GM12875 (cell line): ENCODE results near the gene NR6A1.
"Not testable (repeated sequence)": the region's sequence is repeated elsewhere in the genome, so short reads cannot be mapped to it uniquely, and the experiment has no call there.

Source experiments
- H3K4me3 ChIP-seq: one replicate; pipeline ENCODE4 v1.5.1; 2011; ENCODE audit warnings: low read depth, low read length, control low read depth
- TF ChIP-seq, protein P1 (sequence below): IDR thresholded peaks from 2 replicates; pipeline ENCODE4 v1.5.1; 2011; ENCODE audit warnings: low read depth, mild to moderate bottlenecking, control low read depth, inconsistent platforms, low read length, moderate library complexity, borderline replicate concordance; ENCODE audit not compliant: insufficient read depth

Gene NR6A1

DNA sequence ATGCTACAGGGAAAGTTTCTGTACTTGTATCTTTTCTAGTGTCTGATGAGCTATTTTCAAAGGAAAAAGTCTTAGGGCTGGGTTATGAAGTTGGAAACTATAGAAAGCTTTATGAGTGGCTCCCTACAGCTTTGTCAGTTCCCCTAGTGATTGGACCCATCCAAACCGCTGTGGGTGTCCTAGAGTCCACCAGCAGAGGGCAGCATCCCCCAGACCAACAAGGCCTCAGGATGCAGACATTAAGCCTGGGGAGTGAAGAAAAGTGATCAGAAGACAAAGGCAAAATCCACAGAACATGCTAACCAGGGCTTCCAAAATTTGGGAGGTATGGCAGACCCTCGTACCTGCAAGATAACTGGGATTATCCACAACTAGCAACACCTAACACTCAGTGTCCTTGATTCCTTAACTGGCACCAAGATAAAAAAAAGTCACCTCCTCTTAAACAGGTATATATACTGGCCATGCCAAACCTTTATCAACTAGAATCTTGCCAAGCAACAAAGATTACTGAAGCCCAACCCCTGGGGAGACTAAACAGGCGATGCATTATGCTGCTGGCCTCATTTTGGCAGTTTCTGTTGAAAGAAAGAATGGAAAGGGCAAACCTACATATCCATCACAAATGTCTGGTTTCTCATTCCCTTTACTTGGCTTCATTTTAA lies 153.5 kb downstream of the NR6A1 start:
- TF ChIP-seq, protein P1, sequence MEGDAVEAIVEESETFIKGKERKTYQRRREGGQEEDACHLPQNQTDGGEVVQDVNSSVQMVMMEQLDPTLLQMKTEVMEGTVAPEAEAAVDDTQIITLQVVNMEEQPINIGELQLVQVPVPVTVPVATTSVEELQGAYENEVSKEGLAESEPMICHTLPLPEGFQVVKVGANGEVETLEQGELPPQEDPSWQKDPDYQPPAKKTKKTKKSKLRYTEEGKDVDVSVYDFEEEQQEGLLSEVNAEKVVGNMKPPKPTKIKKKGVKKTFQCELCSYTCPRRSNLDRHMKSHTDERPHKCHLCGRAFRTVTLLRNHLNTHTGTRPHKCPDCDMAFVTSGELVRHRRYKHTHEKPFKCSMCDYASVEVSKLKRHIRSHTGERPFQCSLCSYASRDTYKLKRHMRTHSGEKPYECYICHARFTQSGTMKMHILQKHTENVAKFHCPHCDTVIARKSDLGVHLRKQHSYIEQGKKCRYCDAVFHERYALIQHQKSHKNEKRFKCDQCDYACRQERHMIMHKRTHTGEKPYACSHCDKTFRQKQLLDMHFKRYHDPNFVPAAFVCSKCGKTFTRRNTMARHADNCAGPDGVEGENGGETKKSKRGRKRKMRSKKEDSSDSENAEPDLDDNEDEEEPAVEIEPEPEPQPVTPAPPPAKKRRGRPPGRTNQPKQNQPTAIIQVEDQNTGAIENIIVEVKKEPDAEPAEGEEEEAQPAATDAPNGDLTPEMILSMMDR = peak; percentile 81
- no peak overlapping the region for H3K4me3 ChIP-seq

DNA sequence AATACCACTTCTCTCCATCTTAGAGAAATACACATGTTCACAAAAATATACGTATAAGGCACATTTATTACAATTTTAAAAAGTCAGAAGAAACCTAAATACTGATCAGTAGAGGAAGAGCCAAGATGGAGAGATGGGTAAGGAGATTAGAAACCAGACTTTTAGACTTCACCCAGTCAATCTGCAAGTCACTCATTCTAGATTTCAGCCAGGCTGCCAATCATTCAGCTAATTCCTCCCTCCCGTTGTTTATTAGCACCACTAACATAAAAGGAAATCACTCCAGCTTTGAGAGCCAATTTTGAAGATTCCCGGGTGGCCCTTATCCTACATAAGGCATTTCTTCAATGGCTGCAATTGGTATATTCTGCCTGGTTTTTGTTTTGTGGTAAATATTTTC lies 154.2 kb downstream of the NR6A1 start:
- no peak overlapping the region for H3K4me3 ChIP-seq
- TF ChIP-seq, protein P1 = no peak

DNA sequence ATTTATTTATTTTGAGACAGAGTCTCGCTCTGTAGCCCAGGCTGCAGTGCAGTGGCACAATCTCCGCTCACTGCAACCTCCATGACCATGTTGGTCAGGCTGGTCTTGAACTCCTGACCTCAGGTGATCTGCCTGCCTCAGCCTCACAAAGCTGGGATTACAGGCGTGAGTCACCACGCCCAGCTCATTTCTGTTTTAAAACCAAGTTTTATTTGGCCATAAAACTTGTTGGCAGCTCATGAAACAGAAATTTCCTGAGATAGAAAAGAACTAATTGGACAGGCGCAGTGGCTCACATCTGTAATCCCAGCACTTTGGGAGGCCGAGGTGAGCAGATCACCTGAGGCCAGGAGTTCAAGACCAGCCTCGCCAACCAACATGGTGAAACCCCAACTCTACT lies 155.3 kb downstream of the NR6A1 start:
- not testable (repeated sequence) for H3K4me3 ChIP-seq

DNA sequence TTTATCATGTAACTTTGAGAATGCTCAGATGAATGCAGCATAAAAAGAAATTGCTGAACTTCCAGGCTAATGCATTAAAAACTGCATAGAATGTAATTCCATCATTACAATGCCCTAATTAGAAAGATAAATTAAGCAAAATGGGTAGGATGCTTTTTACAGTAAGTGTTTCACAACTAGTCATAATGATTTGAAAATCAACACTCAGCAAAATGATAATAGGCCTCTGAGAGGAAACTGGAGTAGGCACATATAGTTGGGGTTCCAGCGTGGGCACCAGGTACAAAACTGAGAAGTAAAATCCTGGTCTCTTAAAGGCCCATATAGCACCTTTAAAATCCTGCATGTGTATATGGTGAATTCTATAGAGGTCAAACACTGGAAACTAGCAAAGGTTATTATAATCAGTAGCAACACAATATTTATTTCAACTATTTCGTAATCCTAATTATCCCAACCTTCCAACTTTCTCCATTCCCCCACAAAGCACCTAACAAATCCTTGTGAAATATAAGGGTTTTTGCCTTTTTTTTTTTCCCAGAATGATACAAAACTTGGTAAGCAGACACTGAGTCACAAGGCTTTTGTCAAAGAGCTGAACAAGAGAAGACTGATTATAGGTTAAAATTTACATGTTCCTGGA lies 155.9 kb downstream of the NR6A1 start:
- no peak overlapping the region for H3K4me3 ChIP-seq
- TF ChIP-seq, protein P1 = no peak

DNA sequence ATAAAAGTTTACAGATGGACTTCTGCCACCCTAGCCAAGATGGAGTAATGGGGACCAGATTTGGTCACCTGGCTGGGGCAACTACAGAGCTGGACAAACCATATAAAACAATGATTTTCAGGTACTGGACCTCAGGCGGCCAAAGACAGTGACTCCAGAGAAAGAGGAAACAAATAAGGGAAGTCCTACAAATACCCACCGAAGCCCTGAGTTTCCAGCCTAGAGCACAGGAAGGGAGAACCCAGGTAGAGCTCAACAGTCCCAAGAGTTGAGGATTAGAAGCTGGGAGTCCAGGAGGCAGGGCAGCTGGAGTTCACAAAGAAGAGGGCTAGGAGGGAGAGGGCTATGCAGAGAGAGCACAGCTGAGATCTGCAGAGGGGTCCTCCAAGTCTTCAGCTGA lies 157.3 kb downstream of the NR6A1 start:
- TF ChIP-seq, protein P1 = no peak

DNA sequence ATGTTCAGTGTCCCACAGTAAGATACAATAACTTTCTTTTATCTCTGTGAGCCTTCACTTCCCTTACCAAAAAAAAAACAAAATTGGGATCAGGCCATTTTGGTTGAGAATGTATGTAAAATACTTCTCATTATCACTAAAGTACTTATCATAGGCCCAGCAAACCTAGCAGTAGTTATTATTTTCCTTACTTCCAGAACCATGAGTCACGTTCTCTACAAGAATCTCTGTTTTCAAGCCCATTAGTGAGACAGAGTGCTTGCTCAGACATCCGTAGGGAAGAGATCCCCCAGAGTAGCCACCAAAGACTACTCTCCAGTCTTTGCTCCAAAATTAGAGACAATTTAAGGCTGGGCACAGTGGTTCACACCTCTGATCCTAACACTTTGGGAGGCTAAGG lies 160.0 kb downstream of the NR6A1 start:
- H3K4me3 ChIP-seq = no peak overlapping the region
- TF ChIP-seq, protein P1 = no peak

More for the DNA sequence above, 157.3 kb downstream of the NR6A1 start:
- no peak overlapping the region for H3K4me3 ChIP-seq

DNA sequence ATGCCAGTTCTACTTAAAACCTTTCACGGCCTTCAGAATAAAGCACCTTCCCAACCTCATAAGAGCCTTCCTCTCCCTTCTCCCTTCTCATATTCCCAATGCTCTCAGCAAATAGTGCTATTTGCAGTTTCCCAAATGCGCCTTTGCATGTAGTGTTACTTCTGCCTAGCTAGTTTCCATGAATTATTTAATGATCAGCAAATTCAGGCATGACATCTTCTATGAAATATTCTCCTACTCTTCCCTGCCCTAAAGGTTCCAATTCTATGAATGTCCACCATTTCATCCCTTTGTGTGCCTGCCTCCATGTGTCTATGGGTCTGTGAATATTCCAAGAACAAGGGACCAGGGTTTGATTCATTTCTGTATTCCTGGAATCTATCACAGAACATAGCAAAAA lies 165.1 kb downstream of the NR6A1 start:
- no peak overlapping the region for H3K4me3 ChIP-seq
- TF ChIP-seq, protein P1 = no peak
